DMS 273 treated with DMSO at 0.1 percent for 48 hours (cell line): ENCODE results near the gene ZNF484.
"Not testable (repeated sequence)": the region's sequence is repeated elsewhere in the genome, so short reads cannot be mapped to it uniquely, and the experiment has no call there.

Experiments used
- DNase-seq: peaks from one replicate; lab custom pipeline; 2025; lab: John Stamatoyannopoulos, UW

ZNF484 gene

GRCh38 chr9:92860867-92861266 is 17.0 kb downstream of the ZNF484 start:
- DNase-seq: no peak

GRCh38 chr9:92857236-92857635 is 20.6 kb downstream of the ZNF484 start:
- no peak for DNase-seq

GRCh38 chr9:92853716-92854115 is 24.1 kb downstream of the ZNF484 start:
- no peak for DNase-seq

- DNase-seq: no peak
Measured at GRCh38 chr9:92850898-92851297, 26.9 kb downstream of the ZNF484 start.

GRCh38 chr9:92848740-92849139 is 29.1 kb downstream of the ZNF484 start:
- DNase-seq: not testable (repeated sequence)

- DNase-seq: no peak
Measured at GRCh38 chr9:92846662-92847145, 31.1 kb downstream of the ZNF484 start.

GRCh38 chr9:92838411-92838810 is 39.4 kb downstream of the ZNF484 start:
- not testable (repeated sequence) for DNase-seq

- no peak for DNase-seq
Measured at GRCh38 chr9:92837191-92837590, 40.6 kb downstream of the ZNF484 start.

- no peak for DNase-seq
Measured at GRCh38 chr9:92829420-92829819, 48.4 kb downstream of the ZNF484 start.

GRCh38 chr9:92825065-92825464 is 52.8 kb downstream of the ZNF484 start:
- not testable (repeated sequence) for DNase-seq

- no peak for DNase-seq
Measured at GRCh38 chr9:92820964-92821363, 56.9 kb downstream of the ZNF484 start.

GRCh38 chr9:92819898-92820297 is 57.9 kb downstream of the ZNF484 start:
- not testable (repeated sequence) for DNase-seq

- DNase-seq: not testable (repeated sequence)
Measured at GRCh38 chr9:92809629-92810326, 68.1 kb downstream of the ZNF484 start.

- DNase-seq: peak; percentile 23
Measured at GRCh38 chr9:92808726-92809451, 68.9 kb downstream of the ZNF484 start.

GRCh38 chr9:92807757-92808725 is 69.8 kb downstream of the ZNF484 start:
- no peak for DNase-seq

- DNase-seq: no peak
Measured at GRCh38 chr9:92807031-92807756, 70.6 kb downstream of the ZNF484 start.

GRCh38 chr9:92804727-92805126 is 73.1 kb downstream of the ZNF484 start:
- no peak for DNase-seq

GRCh38 chr9:92798358-92798757 is 79.5 kb downstream of the ZNF484 start:
- DNase-seq: no peak

GRCh38 chr9:92796337-92796804 is 81.5 kb downstream of the ZNF484 start:
- not testable (repeated sequence) for DNase-seq

GRCh38 chr9:92795598-92796336 is 82.1 kb downstream of the ZNF484 start:
- DNase-seq: no peak
